Osteoblast (primary cell): ENCODE measurements around the gene RAB11FIP5. TPM values are rescaled to one million over a fixed set of nuclear protein-coding genes. Genes with fewer than 3 reads are reported as not detected.
"Not testable (repeated sequence)": the region's sequence is repeated elsewhere in the genome, so short reads cannot be mapped to it uniquely, and the experiment has no call there.

Experiments used
- DNase-seq: peaks from one replicate; pipeline ENCODE4 v3.0.0; 2011; ENCODE audit warnings: low spot score, mixed read lengths; ENCODE audit not compliant: insufficient read length; ENCODE audit errors: missing footprints
- H2AFZ ChIP-seq: 2 replicates; pipeline ENCODE4 v1.6.0; 2011; ENCODE audit warnings: mild to moderate bottlenecking, low read length
- H3K27ac ChIP-seq: 2 replicates; pipeline ENCODE4 v1.5.1; 2011; ENCODE audit warnings: mild to moderate bottlenecking, low read depth, low read length, moderate library complexity
- H3K27me3 ChIP-seq: 2 replicates; pipeline ENCODE4 v1.6.0; 2012; ENCODE audit warnings: mild to moderate bottlenecking, control low read depth, inconsistent platforms, low read length, moderate library complexity; ENCODE audit not compliant: insufficient read depth
- H3K36me3 ChIP-seq: 2 replicates; pipeline ENCODE4 v1.5.1; 2011; ENCODE audit warnings: mild to moderate bottlenecking, low read length, control low read depth, moderate library complexity; ENCODE audit not compliant: insufficient read depth
- H3K4me1 ChIP-seq: 2 replicates; pipeline ENCODE4 v1.5.1; 2011; ENCODE audit warnings: mild to moderate bottlenecking, low read length, control low read depth, moderate library complexity; ENCODE audit not compliant: insufficient read depth
- H3K4me2 ChIP-seq: 2 replicates; pipeline ENCODE4 v1.6.0; 2011; ENCODE audit warnings: mild to moderate bottlenecking, low read length; ENCODE audit not compliant: insufficient read depth
- H3K4me3 ChIP-seq: fragments of 200-600 bp; sonication (generic); 3 replicates; pipeline ENCODE4 v1.5.1; 2012; ENCODE audit warnings: mild to moderate bottlenecking, low read length, inconsistent platforms; ENCODE audit not compliant: insufficient read depth
- H3K79me2 ChIP-seq: 2 replicates; pipeline ENCODE4 v1.6.0; 2012; ENCODE audit warnings: mild to moderate bottlenecking, low read length, control low read depth, inconsistent platforms; ENCODE audit not compliant: insufficient read depth
- H3K9me3 ChIP-seq: 2 replicates; pipeline ENCODE4 v1.5.1; 2011; ENCODE audit warnings: low read depth, low read length, control low read depth
- H4K20me1 ChIP-seq: 2 replicates; pipeline ENCODE4 v1.6.0; 2012; ENCODE audit warnings: mild to moderate bottlenecking, low read length, control low read depth; ENCODE audit not compliant: insufficient read depth
- CTCF ChIP-seq: IDR thresholded peaks from 2 replicates; pipeline ENCODE4 v1.5.1; 2011; ENCODE audit warnings: mild to moderate bottlenecking, low read depth, low read length, moderate library complexity; ENCODE audit errors: extremely low read depth
- total RNA-seq: library from RNA; depleted of rRNA; stranded (reverse); fragments of >200 nt; gene quantifications from 2 replicates; pipeline ENCODE4 v1.2.3, GENCODE V29; 2012

Gene RAB11FIP5
- total RNA-seq, 1 donor: 59.0 TPM

DNA sequence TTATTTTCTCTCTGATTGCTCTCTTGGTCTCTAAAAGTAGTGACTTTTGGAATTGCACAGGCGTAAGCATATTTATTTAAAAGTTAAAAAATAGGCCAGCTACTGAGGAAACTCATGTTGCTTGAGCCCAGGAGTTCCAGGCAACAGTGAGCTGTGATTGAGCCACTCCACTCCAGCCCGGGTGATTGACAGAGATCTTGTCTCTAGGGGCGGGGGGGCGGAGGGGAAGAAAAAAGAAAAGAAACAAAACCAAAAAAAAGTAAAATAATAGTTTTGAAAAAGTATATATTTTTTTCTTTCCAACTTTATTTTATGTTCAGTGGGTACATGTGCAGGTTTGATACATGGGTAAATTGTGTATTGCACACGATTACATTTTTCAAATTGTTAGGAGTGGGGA lies 18.0 kb upstream of the RAB11FIP5 start:
- no peak overlapping the region for H3K4me3 ChIP-seq
- no peak for DNase-seq
- H3K79me2 ChIP-seq: no peaks in the 10 kb centered on the region
- no peak overlapping the region for H3K4me2 ChIP-seq
- peaks cover 4% of the 10 kb centered on the region for H3K4me1 ChIP-seq
- no peak overlapping the region for H3K27ac ChIP-seq
- H3K9me3 ChIP-seq: no peaks in the 10 kb centered on the region
- H4K20me1 ChIP-seq: no peaks in the 10 kb centered on the region
- TF ChIP-seq CTCF: no peak
- H3K27me3 ChIP-seq: peaks cover 3% of the 10 kb centered on the region
- no peaks in the 10 kb centered on the region for H3K36me3 ChIP-seq
- H2AFZ ChIP-seq: no peak overlapping the region

GRCh38 chr2:73128841-73129535 lies 16.2 kb upstream of the RAB11FIP5 start:
- H3K4me2 ChIP-seq: no peak overlapping the region
- peaks cover 3% of the 10 kb centered on the region for H3K27me3 ChIP-seq
- H3K9me3 ChIP-seq: no peaks in the 10 kb centered on the region
- H3K4me1 ChIP-seq: peaks cover 3% of the 10 kb centered on the region
- H3K36me3 ChIP-seq: no peaks in the 10 kb centered on the region
- H2AFZ ChIP-seq: no peak overlapping the region
- no peak overlapping the region for H3K27ac ChIP-seq
- TF ChIP-seq CTCF: no peak
- H3K4me3 ChIP-seq: no peak overlapping the region
- H3K79me2 ChIP-seq: no peaks in the 10 kb centered on the region
- no peaks in the 10 kb centered on the region for H4K20me1 ChIP-seq
- DNase-seq: no peak

GRCh38 chr2:73122536-73122935 lies 9.8 kb upstream of the RAB11FIP5 start:
- no peaks in the 10 kb centered on the region for H3K4me1 ChIP-seq
- DNase-seq: no peak
- no peak for TF ChIP-seq CTCF
- no peak overlapping the region for H2AFZ ChIP-seq
- no peaks in the 10 kb centered on the region for H4K20me1 ChIP-seq
- peaks cover 3% of the 10 kb centered on the region for H3K27me3 ChIP-seq
- H3K4me3 ChIP-seq: no peak overlapping the region
- H3K27ac ChIP-seq: no peak overlapping the region
- no peaks in the 10 kb centered on the region for H3K36me3 ChIP-seq
- H3K79me2 ChIP-seq: no peaks in the 10 kb centered on the region
- no peak overlapping the region for H3K4me2 ChIP-seq
- H3K9me3 ChIP-seq: no peaks in the 10 kb centered on the region

DNA sequence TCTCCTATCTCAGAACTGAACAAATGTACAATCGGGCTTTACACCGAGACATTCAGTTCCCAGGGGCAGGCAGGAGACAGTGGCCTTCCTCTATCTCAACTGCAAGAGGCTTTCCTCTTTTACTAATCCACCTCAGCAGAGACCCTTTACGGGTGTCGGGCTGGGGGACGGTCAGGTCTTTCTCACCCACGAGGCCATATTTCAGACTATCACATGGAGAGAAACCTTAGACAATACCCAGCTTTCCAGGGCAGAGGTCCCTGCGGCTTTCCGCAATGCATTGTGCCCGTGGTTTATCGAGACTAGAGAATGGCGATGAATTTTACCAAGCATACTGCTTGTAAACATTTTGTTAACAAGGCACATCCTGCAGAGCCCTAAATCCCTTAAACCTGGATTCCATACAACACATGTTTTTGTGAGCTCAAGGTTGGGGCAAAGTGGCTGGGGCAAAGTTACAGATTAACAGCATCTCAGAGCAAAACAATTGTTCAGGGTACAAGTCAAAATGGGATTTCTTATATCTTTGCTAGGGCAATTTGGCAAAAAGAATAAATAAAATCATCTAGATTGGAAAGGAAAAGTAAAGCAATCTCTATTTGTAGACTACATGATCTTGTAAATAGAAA lies 7.0 kb upstream of the RAB11FIP5 start:
- not testable (repeated sequence) for DNase-seq, H2AFZ ChIP-seq, H4K20me1 ChIP-seq, H3K27me3 ChIP-seq, H3K9me3 ChIP-seq, H3K4me2 ChIP-seq, H3K4me1 ChIP-seq, H3K27ac ChIP-seq, H3K4me3 ChIP-seq, H3K36me3 ChIP-seq, H3K79me2 ChIP-seq
